Right lobe of liver (tissue), 6 donors: ENCODE results near the gene PKLR. TPM values are rescaled to one million over a fixed set of nuclear protein-coding genes. Genes with fewer than 3 reads are reported as not detected.

Experiments used
- ATAC-seq, 4 donors: fragments of 200-7000 bp; cut with Tn5 transposase; one replicate each; pipeline ENCODE4 v1.9.1; 2020; ENCODE audit warnings: mild to moderate bottlenecking in 4 of 4, moderate library complexity in 4 of 4
- DNase-seq, 3 donors: peaks; one replicate each; pipeline ENCODE4 v3.0.0-alpha.2; 2020
- H3K27ac ChIP-seq, 3 donors: fragments of 200-600 bp; one replicate each; pipeline ENCODE4 v1.8.0; 2022
- H3K27me3 ChIP-seq, 2 donors: fragments of 200-600 bp; one replicate each; pipeline ENCODE4 v1.8.0; 2022
- H3K36me3 ChIP-seq, 4 donors: fragments of 200-600 bp; sonication (generic) in 1 of 4; one replicate each; pipeline versions ENCODE4 v1.5.1 to v1.8.0; 2017 to 2022; ENCODE audit warnings: control low read depth in 1 of 4
- H3K4me1 ChIP-seq, 4 donors: fragments of 200-600 bp; sonication (generic) in 1 of 4; one replicate each; pipeline versions ENCODE4 v1.5.1 to v1.8.0; 2017 to 2022; ENCODE audit warnings: control low read depth in 1 of 4
- H3K4me3 ChIP-seq, 3 donors: fragments of 200-600 bp; one replicate each; pipeline ENCODE4 v1.8.0; 2022
- H3K9me3 ChIP-seq, 4 donors: fragments of 200-600 bp; sonication (generic) in 1 of 4; one replicate each; pipeline versions ENCODE4 v1.5.1 to v1.8.0; 2017 to 2022; ENCODE audit warnings: control low read depth in 1 of 4
- CTCF ChIP-seq, 4 donors: fragments of 200-600 bp in 3 of 4; fragments of 450-650 bp in 1 of 4; IDR thresholded peaks; one replicate each; pipeline versions ENCODE4 v1.5.1 to v1.8.0; 2016 to 2022; ENCODE audit warnings: antibody characterized with exemption in 4 of 4, mild to moderate bottlenecking in 2 of 4
- POLR2A ChIP-seq: fragments of 450-650 bp; IDR thresholded peaks from one replicate; pipeline ENCODE4 v1.6.1; 2017; ENCODE audit warnings: antibody characterized with exemption, mild to moderate bottlenecking
- WGBS: methylation state at CpG from one replicate; pipeline ENCODE4 v1.1.6; 2018; ENCODE audit warnings: low coverage, low lambda C conversion rate; ENCODE audit not compliant: insufficient coverage; ENCODE audit errors: missing lambda C conversion rate; 5-methylcytosine and 5-hydroxymethylcytosine counted together
- intact Hi-C, 2 donors: fragments of 100-400 bp; cut with DNase I; formaldehyde crosslinking; loops; one replicate each; pipeline versions ENCODE4 v1.11.2 to v1.14.1; 2022
- total RNA-seq, 6 experiments: library from RNA; depleted of rRNA in 2 of 6; stranded (reverse); fragments of >200 nt in 2 of 6; fragmentation: NEBNext Ultra II Directional in 3 of 6; extraction: Animal tissue kit (Norgen Biotek cat#: 25700) in 3 of 6; gene quantifications; one replicate each; pipeline versions ENCODE4 v1.1.0 to v1.2.4, GENCODE V29; 2016 to 2023
- donor health status: DM: no; HTN: yes; CAD: no.
- donor health status: DM: no; HTN: no; CAD: no.
- donor health status: DM: no; HTN: no; CAD: no.
- donor health status: DM: no; HTN: yes; CAD: no.
- donor health status: DM: no; HTN: yes; CAD: no.

The PKLR gene
- total RNA-seq, 6 experiments from 2014 or later, result 27.0 to 95.3 (median 36.1) TPM

- Histone ChIP-seq H3K36me3 (peaks cover 9 to 81% (median 44%) of the 10 kb centered on the region in 4 donors), H3K4me1 (peaks cover 0 to under 1% (median under 1%) of the 10 kb centered on the region in 4 donors), H3K4me3 (no peak overlapping the region), H3K27me3 (no peaks in the 10 kb centered on the region), H3K9me3 (no peaks in the 10 kb centered on the region), H3K27ac (no peak overlapping the region)
- WGBS, result 79% methylated on average over 5 of the region's 6 CpGs
- no peak for ATAC-seq
- DNase-seq, result no peak
- TF ChIP-seq CTCF (IDR thresholded peaks at IDR 0.05) (no peak), POLR2A (no peak)
- intact Hi-C loops, result no loop called here
Measured at GRCh38 chr1:155266553-155266952, 34.7 kb downstream of the PKLR start.

- no CpG with 5 or more reads among the region's 11 CpGs for WGBS
- DNase-seq, result peak in 1 of 3 donors; percentile 55
- ATAC-seq, result no peak
- Histone ChIP-seq H3K9me3 (no peaks in the 10 kb centered on the region), H3K4me1 (peaks cover 0 to 9% (median 4%) of the 10 kb centered on the region in 4 donors), H3K27me3 (no peaks in the 10 kb centered on the region), H3K36me3 (peaks cover 0 to 72% (median 24%) of the 10 kb centered on the region in 4 donors), H3K4me3 (no peak overlapping the region), H3K27ac (no peak overlapping the region)
- intact Hi-C loops, result no loop called here
- TF ChIP-seq CTCF (IDR thresholded peaks at IDR 0.05) (no peak), POLR2A (no peak)
Measured at GRCh38 chr1:155263067-155263466, 38.2 kb downstream of the PKLR start.

- H3K4me3 ChIP-seq, result peak within 1 kb of the TSS; percentile 81 to 85 (median 83)
- H3K4me1 ChIP-seq, result peaks cover 0 to 9% (median 4%) of the 10 kb centered on the region in 4 donors
- H3K9me3 ChIP-seq, result no peaks in the 10 kb centered on the region
- 1% methylated on average over 21 of the region's 47 CpGs for WGBS
- peak; percentile 83 for TF ChIP-seq POLR2A
- no peak for TF ChIP-seq CTCF (IDR thresholded peaks at IDR 0.05)
- DNase-seq, result peak; percentile 93 to 97 (median 96)
- H3K36me3 ChIP-seq, result peaks cover 0 to 64% (median 18%) of the 10 kb centered on the region in 4 donors
- H3K27ac ChIP-seq, result peak within 1 kb of the TSS; percentile 48 to 59 (median 58)
- intact Hi-C loops, result no loop called here
- H3K27me3 ChIP-seq, result no peaks in the 10 kb centered on the region
- ATAC-seq, result peak; percentile 96 to 98 (median 98)
Measured at GRCh38 chr1:155261852-155262673, 39.2 kb downstream of the PKLR start, which contains the start of gene SCAMP3. Gene SCAMP3 (minus strand): TSS chr1:155262360. CDS start chr1:155262151, 209 bp downstream.

- H3K9me3 ChIP-seq, result no peaks in the 10 kb centered on the region
- intact Hi-C loops, result no loop called here
- WGBS, result 0% methylated on average over 8 of the region's 9 CpGs
- no peak for DNase-seq
- peaks cover 0 to 9% (median 4%) of the 10 kb centered on the region in 4 donors for H3K4me1 ChIP-seq
- TF ChIP-seq CTCF (IDR thresholded peaks at IDR 0.05), result no peak
- no peak for TF ChIP-seq POLR2A
- H3K27me3 ChIP-seq, result no peaks in the 10 kb centered on the region
- ATAC-seq, result peak in 1 of 4 donors; percentile 17
- peak overlapping the region; percentile 81 to 85 (median 83) for H3K4me3 ChIP-seq
- H3K36me3 ChIP-seq, result peaks cover 0 to 63% (median 15%) of the 10 kb centered on the region in 4 donors
- peak overlapping the region; percentile 48 to 59 (median 58) for H3K27ac ChIP-seq
Measured at GRCh38 chr1:155261493-155261851, 39.8 kb downstream of the PKLR start.
